Mammary epithelial cell (primary cell): ENCODE data around the gene ATP7B.

Experiments used
- CTCF ChIP-seq, 2 donors: IDR thresholded peaks in 1 of 2; conservative IDR thresholded peaks in 1 of 2; 2 replicates each; pipeline ENCODE4 v1.5.1; 2011 to 2012; ENCODE audit warnings: inconsistent platforms in 2 of 2, low read length in 2 of 2, mild to moderate bottlenecking in 2 of 2, control low read depth in 1 of 2, low read depth in 1 of 2; ENCODE audit not compliant: insufficient read depth in 1 of 2; ENCODE audit errors: extremely low read depth in 1 of 2
- EZH2 ChIP-seq: IDR thresholded peaks from 2 replicates; pipeline ENCODE4 v1.6.1; 2012; ENCODE audit warnings: low read length, inconsistent platforms, borderline replicate concordance

- TF ChIP-seq CTCF (conservative IDR thresholded peaks at IDR 0.05 in 1 of 2, IDR thresholded peaks at IDR 0.05 in 1 of 2; ENCODE audit: extremely low read depth in 1 of 2, insufficient read depth in 1 of 2, low read depth in 1 of 2, low read length in 2 of 2) (no peak), EZH2 (no peak)
Observed at GRCh38 chr13:51970349-51970748, 40.9 kb downstream of the ATP7B start.
